Psoas muscle (tissue), 8 donors: Measurements from ENCODE around the gene DAND5. TPM values are rescaled to one million over a fixed set of nuclear protein-coding genes. Genes with fewer than 3 reads are reported as not detected.

Experiments used
- ATAC-seq, 4 donors: fragments of 200-7000 bp; cut with Tn5 transposase; one replicate each; pipeline ENCODE4 v1.9.1; 2020; ENCODE audit warnings: moderate library complexity in 3 of 4, mild to moderate bottlenecking in 2 of 4
- DNase-seq, 2 donors: peaks; one replicate each; pipeline ENCODE4 v3.0.0-alpha.2; 2020
- H3K27ac ChIP-seq: fragments of 200-600 bp; one replicate; pipeline ENCODE4 v1.8.0; 2022
- H3K27me3 ChIP-seq, 3 donors: fragments of 200-600 bp in 1 of 3; one replicate each; pipeline versions ENCODE4 v1.6.1 to v1.8.0; 2013 to 2022; ENCODE audit warnings: low read length in 2 of 3, mild to moderate bottlenecking in 2 of 3, moderate library complexity in 1 of 3; ENCODE audit not compliant: insufficient read depth in 3 of 3
- H3K36me3 ChIP-seq, 2 donors: fragments of 200-600 bp in 1 of 2; one replicate each; pipeline versions ENCODE4 v1.6.1 to v1.8.0; 2013 to 2022; ENCODE audit warnings: low read depth in 1 of 2, mild to moderate bottlenecking in 1 of 2, moderate library complexity in 1 of 2; ENCODE audit not compliant: insufficient read depth in 1 of 2
- H3K4me1 ChIP-seq: fragments of 200-600 bp; one replicate; pipeline ENCODE4 v1.8.0; 2022
- H3K4me3 ChIP-seq: fragments of 200-600 bp; one replicate; pipeline ENCODE4 v1.8.0; 2022; ENCODE audit warnings: mild to moderate bottlenecking
- H3K9me3 ChIP-seq: fragments of 200-600 bp; one replicate; pipeline ENCODE4 v1.8.0; 2022
- WGBS, 3 donors: extraction: QIAGEN DNeasy Blood & Tissue Kit; methylation state at CpG; one replicate each; pipeline versions ENCODE4 v1.1.6 to v1.1.7; 2013; 5-methylcytosine and 5-hydroxymethylcytosine counted together
- intact Hi-C, 2 donors: fragments of 100-400 bp; cut with DNase I; formaldehyde crosslinking; loops; one replicate each; pipeline versions ENCODE4 v1.11.0 to v1.14.2; 2022
- polyA plus RNA-seq, 3 donors: library from polyadenylated mRNA; stranded (reverse); fragments of 200-250 nt; gene quantifications; one replicate each; pipeline ENCODE4 v1.2.3, GENCODE V29; 2013
- total RNA-seq, 4 donors: library from RNA; stranded (reverse); fragmentation: NEBNext Ultra II Directional in 2 of 4; extraction: Animal tissue kit (Norgen Biotek cat#: 25700) in 2 of 4; gene quantifications; one replicate each; pipeline versions ENCODE4 v1.2.1 to v1.2.4, GENCODE V29; 2021 to 2023
- TF ChIP-seq, protein P1 (sequence below): fragments of 200-600 bp; IDR thresholded peaks from one replicate; pipeline ENCODE4 v1.8.0; 2022; ENCODE audit warnings: antibody characterized with exemption
- donor health status: healthy with polysubstance abuse.
- donor health status: DM: no; HTN: no; CAD: no; lungs with moderate emphysema.
- donor health status: Bipolar disorder and iron deficiency.
- donor health status: healthy.
- donor health status: DM: yes; HTN: yes; CAD: no.
- donor health status: DM: no; HTN: no; CAD: no.
- donor health status: DM: no; HTN: no; CAD: no.
- donor health status: DM: yes; HTN: yes; CAD: no.

DAND5 gene
- total and polyA plus RNA-seq, 7 donors: 0.26 TPM; not detected in 6

DNA sequence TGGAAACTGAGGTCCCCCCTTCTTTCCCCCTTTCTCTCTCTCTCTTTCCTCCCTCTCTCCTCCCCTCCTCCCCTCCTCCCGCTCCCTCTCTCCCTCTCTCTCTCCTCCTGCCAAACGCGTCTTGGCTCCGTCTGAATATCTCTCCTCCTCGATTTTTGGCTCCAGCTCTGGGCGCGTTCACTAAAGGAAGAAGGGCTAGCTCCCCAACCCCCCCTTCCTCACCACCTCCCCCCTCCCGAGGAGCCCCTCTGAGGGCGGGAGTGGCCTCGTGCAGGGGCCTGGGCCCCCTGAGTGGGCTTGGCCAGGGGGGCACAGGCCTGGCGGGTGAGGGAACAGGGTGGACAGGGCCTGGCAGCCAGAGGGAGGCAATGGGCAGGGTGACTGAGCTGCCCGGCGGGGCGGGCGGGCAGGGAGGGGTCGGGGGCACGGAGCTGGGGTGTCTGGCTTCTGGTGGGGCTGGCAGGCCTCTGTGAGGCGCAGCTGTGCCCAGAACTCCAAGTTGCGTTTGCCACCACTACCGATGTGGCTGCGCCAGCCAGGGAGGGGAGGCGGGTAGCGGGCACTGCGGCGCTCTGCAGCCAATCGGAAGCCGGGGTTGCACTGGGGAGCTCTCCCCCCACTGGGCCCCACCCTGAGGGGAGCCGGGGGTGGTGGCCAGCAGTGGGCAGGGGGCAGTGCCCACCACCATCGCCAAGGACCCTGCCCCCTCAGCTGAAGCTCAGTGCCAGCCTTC lies 33.0 kb downstream of the DAND5 start:
- peak overlapping the region; percentile 60 for H3K4me3 ChIP-seq
- DNase-seq: peak; percentile 82 to 92
- TF ChIP-seq, protein P1, sequence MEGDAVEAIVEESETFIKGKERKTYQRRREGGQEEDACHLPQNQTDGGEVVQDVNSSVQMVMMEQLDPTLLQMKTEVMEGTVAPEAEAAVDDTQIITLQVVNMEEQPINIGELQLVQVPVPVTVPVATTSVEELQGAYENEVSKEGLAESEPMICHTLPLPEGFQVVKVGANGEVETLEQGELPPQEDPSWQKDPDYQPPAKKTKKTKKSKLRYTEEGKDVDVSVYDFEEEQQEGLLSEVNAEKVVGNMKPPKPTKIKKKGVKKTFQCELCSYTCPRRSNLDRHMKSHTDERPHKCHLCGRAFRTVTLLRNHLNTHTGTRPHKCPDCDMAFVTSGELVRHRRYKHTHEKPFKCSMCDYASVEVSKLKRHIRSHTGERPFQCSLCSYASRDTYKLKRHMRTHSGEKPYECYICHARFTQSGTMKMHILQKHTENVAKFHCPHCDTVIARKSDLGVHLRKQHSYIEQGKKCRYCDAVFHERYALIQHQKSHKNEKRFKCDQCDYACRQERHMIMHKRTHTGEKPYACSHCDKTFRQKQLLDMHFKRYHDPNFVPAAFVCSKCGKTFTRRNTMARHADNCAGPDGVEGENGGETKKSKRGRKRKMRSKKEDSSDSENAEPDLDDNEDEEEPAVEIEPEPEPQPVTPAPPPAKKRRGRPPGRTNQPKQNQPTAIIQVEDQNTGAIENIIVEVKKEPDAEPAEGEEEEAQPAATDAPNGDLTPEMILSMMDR: no peak
- H3K36me3 ChIP-seq: peaks cover 0 to 5% of the 10 kb centered on the region in 2 donors
- peaks cover 75% of the 10 kb centered on the region for H3K4me1 ChIP-seq
- intact Hi-C loops: loop anchor here in 1 of 2 donors (2.0 kb wide), 1 partner anchor 30 kb away; no protein-coding TSS in a partner anchor
- H3K27me3 ChIP-seq: no peaks in the 10 kb centered on the region
- 15 to 27% (median 26%) methylated on average over 22 to 29 of the region's 29 CpGs for WGBS, 3 donors
- peak overlapping the region; percentile 99 for H3K27ac ChIP-seq
- peak; percentile 67 to 71 (median 69) for ATAC-seq
- H3K9me3 ChIP-seq: no peaks in the 10 kb centered on the region

DNA sequence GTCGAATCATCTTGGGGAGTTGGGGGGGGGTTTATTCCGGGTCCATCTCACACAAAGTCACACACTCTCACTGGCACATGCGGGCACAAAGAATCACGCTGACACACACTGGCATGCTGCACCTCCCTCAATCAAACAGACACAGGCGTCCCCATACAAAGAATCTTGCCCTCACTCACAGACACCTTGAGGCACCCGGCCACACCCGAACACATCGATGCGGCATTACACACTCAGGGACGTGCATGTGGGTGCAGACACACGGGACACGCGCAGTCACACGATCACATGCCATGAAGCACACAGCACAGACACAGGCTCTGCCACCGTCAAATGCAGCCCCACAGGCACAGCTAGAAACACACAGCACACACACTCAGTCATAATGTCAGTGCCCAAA lies 33.7 kb downstream of the DAND5 start:
- TF ChIP-seq, protein P1: no peak
- Histone ChIP-seq H3K27me3 (no peaks in the 10 kb centered on the region), H3K9me3 (no peaks in the 10 kb centered on the region), H3K4me1 (peaks cover 79% of the 10 kb centered on the region), H3K4me3 (peak overlapping the region; percentile 60), H3K36me3 (peaks cover 0 to 5% of the 10 kb centered on the region in 2 donors), H3K27ac (peak overlapping the region; percentile 99)
- intact Hi-C loops: loop anchor here in 1 of 2 donors (2.0 kb wide), 1 partner anchor 30 kb away; no protein-coding TSS in a partner anchor
- WGBS, 3 donors: 25 to 47% (median 27%) methylated on average over 15 of the region's 15 CpGs
- DNase-seq (no peak), ATAC-seq (no peak)

DNA sequence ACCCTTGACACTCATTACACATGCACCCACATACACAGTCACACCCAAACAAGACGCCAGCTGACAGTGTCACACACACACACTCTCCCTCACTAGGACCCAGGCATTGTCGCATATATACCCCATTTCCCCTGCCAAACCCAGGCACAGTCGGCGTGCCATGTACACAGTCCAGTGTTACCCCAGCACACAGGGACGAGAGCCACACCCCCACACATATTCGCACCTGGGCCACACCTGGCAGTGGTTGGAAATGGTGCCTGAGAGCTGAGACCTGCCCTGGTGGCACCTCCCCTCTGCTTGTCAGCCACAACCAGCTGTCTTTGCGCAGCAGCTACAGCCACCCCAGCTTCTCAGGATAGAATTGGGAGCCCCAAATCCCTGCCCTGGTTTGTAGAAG lies 34.9 kb downstream of the DAND5 start:
- intact Hi-C loops: no loop called here
- H3K9me3 ChIP-seq: no peaks in the 10 kb centered on the region
- H3K27me3 ChIP-seq: no peaks in the 10 kb centered on the region
- H3K4me3 ChIP-seq: peak overlapping the region; percentile 8
- no peaks in the 10 kb centered on the region for H3K36me3 ChIP-seq
- ATAC-seq (no peak), DNase-seq (no peak)
- 43 to 72% (median 43%) methylated on average over 7 of the region's 7 CpGs for WGBS, 3 donors
- TF ChIP-seq, protein P1: no peak
- peak overlapping the region; percentile 99 for H3K27ac ChIP-seq
- peaks cover 79% of the 10 kb centered on the region for H3K4me1 ChIP-seq

DNA sequence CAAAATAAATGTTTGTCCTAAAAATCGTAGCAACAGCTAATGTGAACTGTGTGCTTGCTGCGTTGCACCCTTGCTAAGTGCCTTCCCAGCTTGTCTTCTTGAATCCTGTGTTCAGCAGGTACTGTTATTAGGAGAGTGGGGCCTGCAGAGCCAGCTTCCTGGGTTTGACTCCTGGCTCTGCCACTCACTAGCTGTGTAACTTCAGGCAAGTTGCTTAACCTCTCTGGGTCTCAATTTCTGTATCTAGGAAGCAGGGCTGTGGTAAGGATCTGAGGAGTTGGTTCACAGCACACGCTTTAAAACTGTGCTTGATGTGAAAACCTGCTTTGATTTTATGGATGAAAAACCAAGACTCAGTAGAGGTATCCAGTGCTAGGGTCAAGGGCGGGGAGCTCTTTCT lies 35.9 kb downstream of the DAND5 start:
- H3K27me3 ChIP-seq: no peaks in the 10 kb centered on the region
- TF ChIP-seq, protein P1: no peak
- peaks cover 79% of the 10 kb centered on the region for H3K4me1 ChIP-seq
- peak overlapping the region; percentile 57 for H3K4me3 ChIP-seq
- intact Hi-C loops: no loop called here
- H3K36me3 ChIP-seq: no peaks in the 10 kb centered on the region
- 54 to 81% (median 67%) methylated on average over 4 of the region's 4 CpGs for WGBS, 3 donors
- no peak for DNase-seq
- H3K27ac ChIP-seq: peak overlapping the region; percentile 99
- no peaks in the 10 kb centered on the region for H3K9me3 ChIP-seq
- no peak for ATAC-seq
